Activated CD4-positive, alpha-beta memory T cell treated with anti-CD3 and anti-CD28 coated beads for 36 hours (primary cell): ENCODE results near the gene MTHFSD. TPM values are rescaled to one million over a fixed set of nuclear protein-coding genes. Genes with fewer than 3 reads are reported as not detected.

ENCODE experiments used
- CTCF ChIA-PET: fragments of 350-600 bp; sonication (Branson Sonifier 250); formaldehyde crosslinking; loops from one replicate; lab custom pipeline; 2021; ENCODE audit warnings: antibody characterized with exemption, inconsistent platforms; lab: Charles Lee
- POLR2A ChIA-PET: fragments of 350-600 bp; sonication (Branson Sonifier 250); formaldehyde crosslinking; loops from one replicate; lab custom pipeline; 2021; ENCODE audit warnings: antibody characterized with exemption; lab: Charles Lee
- DNase-seq: peaks from one replicate; pipeline ENCODE4 v3.0.0-alpha.2; 2020
- H3K27ac Mint-ChIP-seq: one replicate; pipeline ENCODE4 v1.8.0; 2021; ENCODE audit warnings: mixed read lengths
- H3K27me3 Mint-ChIP-seq: one replicate; pipeline ENCODE4 v1.8.0; 2021; ENCODE audit warnings: mixed read lengths
- H3K36me3 Mint-ChIP-seq: one replicate; pipeline ENCODE4 v1.8.0; 2021; ENCODE audit warnings: mixed read lengths
- H3K4me1 Mint-ChIP-seq: one replicate; pipeline ENCODE4 v1.8.0; 2021; ENCODE audit warnings: low read depth, mixed read lengths
- H3K4me3 Mint-ChIP-seq: one replicate; pipeline ENCODE4 v1.8.0; 2021; ENCODE audit warnings: mild to moderate bottlenecking, mixed read lengths
- H3K9me3 Mint-ChIP-seq: one replicate; pipeline ENCODE4 v1.8.0; 2021; ENCODE audit warnings: mixed read lengths
- intact Hi-C: fragments of 100-400 bp; cut with micrococcal nuclease; formaldehyde crosslinking; loops from one replicate; pipeline ENCODE4 v1.15.1; 2023
- total RNA-seq, 2 experiments: library from RNA; stranded (reverse); gene quantifications; one replicate each; pipeline ENCODE4 v1.2.3, GENCODE V29; 2021

MTHFSD gene
- total RNA-seq, 2 experiments from 2014 or later: 17.9 to 19.0 TPM

DNA sequence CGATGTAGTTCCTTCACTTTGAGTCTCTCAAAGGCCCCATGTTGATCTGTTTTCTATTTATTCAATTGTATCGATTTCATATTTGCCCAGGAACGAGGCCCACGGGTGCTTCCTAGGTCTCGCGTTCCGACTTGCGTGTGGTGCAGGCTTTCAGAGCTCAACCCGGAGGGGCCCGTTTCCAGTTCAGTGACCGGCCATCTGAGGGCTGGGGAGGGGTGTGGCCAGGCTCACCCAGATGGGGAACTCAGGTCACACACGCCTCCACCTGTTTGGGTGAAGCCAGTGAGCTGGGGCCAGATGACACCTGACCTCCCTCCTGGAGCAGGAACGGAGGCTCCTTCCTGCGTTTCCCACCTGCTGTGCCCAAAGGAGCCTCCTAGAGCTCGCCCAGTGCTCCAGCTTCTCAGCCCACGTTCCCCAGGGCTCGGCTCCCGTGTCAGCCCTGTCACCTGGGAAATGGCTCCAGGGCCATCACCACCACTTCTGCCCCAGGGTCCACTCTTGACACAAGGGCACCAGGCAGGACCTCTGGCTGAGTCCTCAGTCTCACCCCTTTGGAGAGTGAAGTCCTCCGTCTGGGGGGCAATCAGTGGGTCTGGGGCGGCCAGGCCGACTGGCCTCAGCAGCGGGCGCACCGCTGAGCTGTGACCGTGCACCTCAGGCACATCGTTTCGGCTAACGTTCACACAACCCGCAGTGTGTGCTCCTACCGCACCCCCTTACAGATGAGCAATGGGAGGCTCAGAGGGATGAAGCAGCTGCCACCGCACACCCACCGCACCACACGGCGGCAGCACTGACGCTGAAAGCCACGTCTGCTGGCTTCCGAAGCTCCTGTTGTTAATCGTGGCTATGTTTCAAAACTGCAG lies 26.7 kb downstream of the MTHFSD start:
- Mint-ChIP-seq H3K27me3 (no peaks in the 10 kb centered on the region), H3K27ac (no peak overlapping the region), H3K4me3 (no peak overlapping the region), H3K4me1 (no peaks in the 10 kb centered on the region), H3K9me3 (peaks cover 4% of the 10 kb centered on the region), H3K36me3 (peaks cover 8% of the 10 kb centered on the region)
- ChIA-PET POLR2A (no interaction called here), CTCF (interaction anchor here (0.6 to 1.6 kb wide), 2 partner anchors 10 to 11 kb away, joined by 3 to 6 read pairs; no protein-coding TSS in a partner anchor)
- no peak for DNase-seq
- intact Hi-C loops: no loop called here

- intact Hi-C loops: no loop called here
- Mint-ChIP-seq H3K36me3 (peaks cover 8% of the 10 kb centered on the region), H3K4me1 (no peaks in the 10 kb centered on the region), H3K27ac (no peak overlapping the region), H3K9me3 (peaks cover 4% of the 10 kb centered on the region), H3K4me3 (no peak overlapping the region), H3K27me3 (peaks cover 2% of the 10 kb centered on the region)
- DNase-seq: no peak
- ChIA-PET CTCF (interaction anchor here (0.6 to 1.6 kb wide), 2 partner anchors 9 to 10 kb away, joined by 3 to 6 read pairs; no protein-coding TSS in a partner anchor), POLR2A (no interaction called here)
These were observed 27.7 kb downstream of the MTHFSD start for GRCh38 chr16:86527366-86527765.

GRCh38 chr16:86525696-86526095 lies 29.3 kb downstream of the MTHFSD start:
- ChIA-PET POLR2A (no interaction called here), CTCF (no interaction called here)
- intact Hi-C loops: no loop called here
- DNase-seq: no peak
- H3K4me1 Mint-ChIP-seq: no peaks in the 10 kb centered on the region
- H3K36me3 Mint-ChIP-seq: peaks cover 3% of the 10 kb centered on the region
- H3K27me3 Mint-ChIP-seq: peaks cover 4% of the 10 kb centered on the region
- no peak overlapping the region for H3K4me3 Mint-ChIP-seq
- H3K27ac Mint-ChIP-seq: no peak overlapping the region
- H3K9me3 Mint-ChIP-seq: peaks cover 4% of the 10 kb centered on the region

GRCh38 chr16:86524029-86524428 lies 31.0 kb downstream of the MTHFSD start:
- intact Hi-C loops: loop anchor here (5.0 kb wide), 1 partner anchor 707 kb away; no protein-coding TSS in a partner anchor
- Mint-ChIP-seq H3K27ac (no peak overlapping the region), H3K4me1 (peaks cover 3% of the 10 kb centered on the region), H3K27me3 (peaks cover 11% of the 10 kb centered on the region), H3K4me3 (no peak overlapping the region), H3K9me3 (peaks cover 4% of the 10 kb centered on the region), H3K36me3 (peaks cover 3% of the 10 kb centered on the region)
- POLR2A ChIA-PET: no interaction called here
- CTCF ChIA-PET: no interaction called here
- no peak for DNase-seq

DNA sequence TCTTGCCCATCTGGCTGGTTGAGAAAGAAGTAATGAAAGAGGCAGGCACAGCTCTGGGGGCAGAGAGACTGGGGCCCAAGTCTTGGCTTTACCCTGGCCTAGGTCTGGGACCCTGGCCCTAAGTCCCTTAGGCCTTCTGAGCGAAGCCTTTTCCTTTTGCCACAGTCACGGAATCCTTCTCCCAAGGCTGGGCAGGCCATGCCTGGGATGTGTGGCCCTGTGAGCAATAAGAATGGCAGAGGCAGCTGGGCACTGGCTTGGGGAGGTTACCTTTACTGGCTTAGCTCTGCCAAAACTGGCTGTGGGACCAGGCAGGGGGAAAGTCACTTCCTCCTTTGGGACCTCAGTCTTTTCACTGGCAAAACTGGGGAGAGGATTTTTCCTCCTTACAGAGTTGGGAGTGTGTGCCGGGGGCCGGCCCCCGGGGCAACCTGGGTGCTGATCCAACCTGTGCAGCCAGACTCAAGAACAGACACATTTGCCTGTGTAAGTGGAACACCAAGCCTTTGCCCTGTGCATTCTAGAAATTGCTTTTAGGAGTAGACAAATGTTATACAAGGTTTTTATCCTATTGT lies 31.8 kb downstream of the MTHFSD start:
- Mint-ChIP-seq H3K27me3 (peaks cover 19% of the 10 kb centered on the region), H3K36me3 (peaks cover 3% of the 10 kb centered on the region), H3K4me3 (no peak overlapping the region), H3K4me1 (peaks cover 3% of the 10 kb centered on the region), H3K27ac (no peak overlapping the region), H3K9me3 (peaks cover 4% of the 10 kb centered on the region)
- CTCF ChIA-PET: interaction anchor here (0.6 to 0.8 kb wide), 2 partner anchors 450 to 1173 kb away, joined by 3 read pairs; no protein-coding TSS in a partner anchor
- POLR2A ChIA-PET: no interaction called here
- intact Hi-C loops: loop anchor here (5.0 kb wide), 1 partner anchor 706 kb away; no protein-coding TSS in a partner anchor
- DNase-seq: no peak

DNA sequence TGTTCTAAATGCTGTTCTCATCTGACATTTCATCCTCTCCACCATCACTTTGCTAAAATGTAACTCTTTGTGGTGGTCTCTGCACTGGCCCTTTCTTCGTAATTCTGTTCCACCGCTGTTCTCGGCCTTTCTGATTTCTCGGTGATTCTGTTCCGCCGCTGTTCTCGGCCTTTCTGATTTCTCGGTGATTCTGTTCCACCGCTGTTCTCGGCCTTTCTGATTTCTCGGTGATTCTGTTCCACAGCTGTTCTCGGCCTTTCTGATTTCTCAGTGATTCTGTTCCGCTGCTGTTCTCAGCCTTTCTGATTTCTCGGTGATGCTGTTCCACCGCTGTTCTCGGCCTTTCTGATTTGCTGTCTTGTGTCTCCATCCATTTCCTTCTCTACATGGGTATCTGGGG lies 32.4 kb downstream of the MTHFSD start:
- ChIA-PET POLR2A (no interaction called here), CTCF (interaction anchor here (0.6 to 0.8 kb wide), 2 partner anchors 450 to 1172 kb away, joined by 3 read pairs; no protein-coding TSS in a partner anchor)
- no peak overlapping the region for H3K4me3 Mint-ChIP-seq
- peaks cover 3% of the 10 kb centered on the region for H3K4me1 Mint-ChIP-seq
- H3K36me3 Mint-ChIP-seq: peaks cover 3% of the 10 kb centered on the region
- no peak for DNase-seq
- no peak overlapping the region for H3K27ac Mint-ChIP-seq
- H3K27me3 Mint-ChIP-seq: peaks cover 24% of the 10 kb centered on the region
- intact Hi-C loops: loop anchor here (5.0 kb wide), 1 partner anchor 705 kb away; no protein-coding TSS in a partner anchor
- peaks cover 4% of the 10 kb centered on the region for H3K9me3 Mint-ChIP-seq

- POLR2A ChIA-PET: no interaction called here
- CTCF ChIA-PET: interaction anchor here (0.9 to 1.9 kb wide), 3 partner anchors 11 to 700 kb away, joined by 3 to 6 read pairs (median 3); partner anchors contain the start of gene FOXF1
- no peak for DNase-seq
- H3K4me3 Mint-ChIP-seq: no peak overlapping the region
- H3K27ac Mint-ChIP-seq: no peak overlapping the region
- peaks cover 32% of the 10 kb centered on the region for H3K27me3 Mint-ChIP-seq
- H3K9me3 Mint-ChIP-seq: peaks cover 3% of the 10 kb centered on the region
- intact Hi-C loops: loop anchor here (5.0 kb wide), 1 partner anchor 704 kb away; no protein-coding TSS in a partner anchor
- H3K36me3 Mint-ChIP-seq: no peaks in the 10 kb centered on the region
- H3K4me1 Mint-ChIP-seq: peaks cover 3% of the 10 kb centered on the region
These were observed 33.5 kb downstream of the MTHFSD start for GRCh38 chr16:86521236-86522197.

- peaks cover 40% of the 10 kb centered on the region for H3K27me3 Mint-ChIP-seq
- H3K36me3 Mint-ChIP-seq: no peaks in the 10 kb centered on the region
- H3K27ac Mint-ChIP-seq: no peak overlapping the region
- no peaks in the 10 kb centered on the region for H3K9me3 Mint-ChIP-seq
- no peak for DNase-seq
- ChIA-PET POLR2A (no interaction called here), CTCF (interaction anchor here (0.6 to 1.9 kb wide), 8 partner anchors 10 to 699 kb away, joined by 3 to 6 read pairs (median 3); partner anchors contain the start of gene FOXF1)
- intact Hi-C loops: loop anchor here (1.0 to 5.0 kb wide), 2 partner anchors 448 to 703 kb away; no protein-coding TSS in a partner anchor
- H3K4me1 Mint-ChIP-seq: peaks cover 3% of the 10 kb centered on the region
- H3K4me3 Mint-ChIP-seq: no peak overlapping the region
These were observed 34.5 kb downstream of the MTHFSD start for GRCh38 chr16:86520317-86521210.

- Mint-ChIP-seq H3K9me3 (no peaks in the 10 kb centered on the region), H3K4me1 (peaks cover 3% of the 10 kb centered on the region), H3K27ac (no peak overlapping the region), H3K36me3 (no peaks in the 10 kb centered on the region), H3K4me3 (no peak overlapping the region), H3K27me3 (peaks cover 44% of the 10 kb centered on the region)
- intact Hi-C loops: loop anchor here (1.0 to 10.0 kb wide), 3 partner anchors 447 to 702 kb away; no protein-coding TSS in a partner anchor
- peak; percentile 67 for DNase-seq
- CTCF ChIA-PET: interaction anchor here (0.7 to 1.9 kb wide), 6 partner anchors 9 to 698 kb away, joined by 3 to 6 read pairs (median 4); partner anchors contain the start of gene FOXF1
- POLR2A ChIA-PET: interaction anchor here (0.6 kb wide), 1 partner anchor 64 kb away, joined by 3 read pairs; no protein-coding TSS in a partner anchor
These were observed 35.3 kb downstream of the MTHFSD start for GRCh38 chr16:86519649-86520316.
